Stimulated activated CD4-positive, alpha-beta T cell treated with anti-CD3 and anti-CD28 coated beads, Interleukin-4, amount 100 ng/mL, for 24 hours (primary cell): ENCODE results near the gene LGI2.

Source experiments
- DNase-seq: peaks from one replicate; pipeline ENCODE4 v3.0.0-alpha.2; 2020

Gene LGI2

DNA sequence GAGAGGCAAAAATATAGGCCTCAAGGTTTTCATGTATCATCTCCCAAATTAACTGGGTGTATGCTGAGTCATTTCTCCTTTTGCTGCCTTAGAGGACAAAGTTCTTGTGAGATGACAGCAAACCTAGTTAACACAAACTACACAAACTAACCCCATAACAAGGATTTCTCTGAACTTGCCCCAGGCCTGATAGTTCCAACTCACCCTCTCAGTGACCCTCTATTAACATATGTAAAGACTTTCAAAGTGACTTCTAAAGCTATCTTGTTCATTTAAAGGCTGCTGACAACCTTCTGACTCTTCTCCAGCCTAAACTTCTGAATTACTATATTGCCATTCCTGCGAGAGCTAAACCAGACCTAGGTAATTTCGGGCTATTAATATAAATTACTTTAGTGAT, 74.7 kb downstream of the LGI2 start:
- DNase-seq = no peak

DNA sequence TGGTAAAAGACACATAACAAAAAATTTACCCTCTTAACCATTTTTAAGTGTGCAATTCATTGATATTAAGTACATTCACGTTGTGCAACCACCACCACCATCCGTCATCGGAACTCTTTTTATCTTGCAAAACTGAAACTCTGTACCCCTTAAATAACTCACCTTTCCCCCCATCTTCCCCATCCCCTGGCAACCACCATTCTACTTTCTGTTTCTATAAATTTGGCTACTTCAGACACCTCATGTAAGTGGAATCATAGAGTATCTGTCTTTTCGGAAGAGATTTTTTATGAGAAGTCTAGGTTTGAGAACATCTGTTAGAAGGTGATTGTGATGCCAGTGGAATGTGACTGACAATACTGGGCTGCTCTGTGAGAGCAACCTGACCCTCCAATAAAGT, 78.1 kb downstream of the LGI2 start:
- DNase-seq = no peak

DNA sequence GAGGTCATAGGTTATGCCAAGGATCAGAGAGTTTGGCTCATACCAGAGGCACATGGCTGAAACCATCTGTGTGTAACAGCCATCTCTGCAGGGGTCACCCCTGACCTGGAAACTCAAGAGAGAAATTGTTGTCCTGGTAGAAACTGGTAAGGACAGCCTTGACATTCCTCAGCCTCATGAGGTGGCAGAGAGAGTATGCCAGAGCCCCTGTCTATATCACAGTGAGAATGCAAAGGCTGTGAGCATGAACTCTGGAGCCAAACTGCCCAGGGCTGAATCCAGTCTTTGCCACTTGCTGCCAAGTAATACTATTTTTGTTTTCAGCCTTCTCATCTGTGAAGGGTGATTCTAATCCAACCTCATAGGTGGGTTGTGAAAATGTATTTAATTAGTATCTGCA, 80.8 kb downstream of the LGI2 start:
- no peak for DNase-seq
